Measurements from ENCODE around the gene CCDC24. TPM values are rescaled to one million over a fixed set of nuclear protein-coding genes. Genes with fewer than 3 reads are reported as not detected.

CCDC24 gene
- total and polyA plus RNA-seq, 2 of the 13 experiments (the other 11 are each of a cell fraction or from before 2014, with no cell fraction given): 1.4 to 2.9 TPM

GRCh38 chr1:44033041-44033575, 41.7 kb downstream of the CCDC24 start:
- no peak for ATAC-seq
- peak overlapping the region; percentile 95 for H3K4me2 ChIP-seq (ENCODE audit: low read depth, low read length)
- H3K27me3 ChIP-seq (ENCODE audit: control insufficient read depth in 1 of 2, insufficient read depth in 2 of 2, low read length in 2 of 2): 0 out of 5 replicates have a peak, but pooled peaks cover 0 to 2% of the 10 kb centered on the region in 2 experiments
- peaks cover 58% of the 10 kb centered on the region for H3K4me1 ChIP-seq (ENCODE audit: insufficient read depth, low read length)
- no peak for DNase-seq (ENCODE audit: low spot score)
- H3K9me3 ChIP-seq (ENCODE audit: low read length): no peaks in the 10 kb centered on the region
- in situ Hi-C loops (cut with HindIII; ENCODE audit: extremely low pct_ligation_motif_present, low pct_unique_long_range_greater_than_20kb): loop anchor here (5.0 kb wide), 1 partner anchor 36 kb away; no protein-coding TSS in a partner anchor
- no peak for FAIRE-seq
- BruUV-seq (replicated peaks): no TSS peak
- H2AFZ ChIP-seq (ENCODE audit: low read length): no peak overlapping the region
- 0 out of 5 replicates have a peak, but pooled peaks cover 0 to 4% of the 10 kb centered on the region in 2 experiments for H3K36me3 ChIP-seq (replicated peaks in 1 of 2; ENCODE audit: control insufficient read depth in 1 of 2, insufficient read depth in 2 of 2, low read length in 2 of 2)
- no peak overlapping the region; the same call in 1 of the 2 replicates for H3K9ac ChIP-seq (ENCODE audit: insufficient read depth, low read depth, low read length)
- H3K27ac ChIP-seq (ENCODE audit: extremely low read length, insufficient read depth, low read length): no peak overlapping the region
- TF ChIP-seq NPAS2 (CRISPR knock-in tag; IDR thresholded peaks at IDR 0.05; ENCODE audit: borderline replicate concordance) (no peak), BATF2 (CRISPR knock-in tag; IDR thresholded peaks at IDR 0.05) (no peak), MTF2 (CRISPR knock-in tag; IDR thresholded peaks at IDR 0.05; ENCODE audit: borderline replicate concordance) (no peak), ZNF639 (CRISPR knock-in tag; conservative IDR thresholded peaks at IDR 0.05) (no peak), SOX6 (IDR thresholded peaks at IDR 0.05) (no peak), SOX6 (CRISPR knock-in tag; IDR thresholded peaks at IDR 0.05) (no peak), CHD4 (IDR thresholded peaks at IDR 0.05; ENCODE audit: borderline replicate concordance, low read length) (no peak), ATAD3A (CRISPR knock-in tag; IDR thresholded peaks at IDR 0.05) (no peak), FOXO4 (CRISPR knock-in tag; conservative IDR thresholded peaks at IDR 0.05) (0 out of 2 replicates have a peak, but pooled peaks have one; percentile 44)
- no peaks in the 10 kb centered on the region for H4K20me1 ChIP-seq (ENCODE audit: insufficient read depth, low read length)
- peak overlapping the region in 2 of 3 experiments; percentile 23 to 91; a peak in 1 of 6 replicates for H3K4me3 ChIP-seq (replicated peaks in 1 of 3; ENCODE audit: insufficient read depth in 1 of 3, low read depth in 2 of 3, low read length in 3 of 3)
- WGBS (ENCODE audit: low lambda C conversion rate): 40% methylated on average over 8 of the region's 8 CpGs
- intact Hi-C loops (cut with micrococcal nuclease; ENCODE audit: unreplicated experiment): loop anchor here (10.0 kb wide), 1 partner anchor 98 kb away; the partner anchor contains the start of gene ARTN
- ChIA-PET POLR2A (interaction anchor here (0.7 to 5.4 kb wide), 7 partner anchors 10 to 99 kb away, joined by 3 to 32 read pairs (median 9); partner anchors contain the start of genes ARTN and ATP6V0B), CTCF (ENCODE audit: low intra/inter-chr PET ratio, low total read pairs) (no interaction called here)
- H3K79me2 ChIP-seq (ENCODE audit: insufficient read depth, low read length): no peaks in the 10 kb centered on the region

Measured in HepG2 (cell line).